ENCODE data around the gene SOX14. TPM values are rescaled to one million over a fixed set of nuclear protein-coding genes. Genes with fewer than 3 reads are reported as not detected.

SOX14 gene
- total RNA-seq, 1 experiment from 2014 or later = not detected

DNA sequence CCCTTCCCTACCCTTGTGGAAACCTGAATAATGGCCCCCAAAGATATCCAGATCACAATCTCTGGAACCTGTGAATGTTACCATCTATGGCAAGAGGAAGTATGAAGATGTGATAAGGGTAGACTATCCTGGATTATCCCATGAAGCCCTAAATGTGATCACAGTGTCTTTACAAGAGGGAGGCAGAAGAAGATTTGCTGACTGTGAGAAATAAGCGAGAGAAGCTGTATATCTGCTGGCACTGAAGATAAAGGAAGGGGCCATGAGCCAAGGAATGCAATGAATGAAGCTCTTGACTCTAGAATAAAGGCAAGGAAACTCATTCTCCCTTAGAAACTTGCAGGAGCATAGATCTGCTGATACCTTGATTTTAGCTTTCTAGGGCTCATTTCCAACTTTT, 39.1 kb downstream of the SOX14 start:
- Histone ChIP-seq H3K27ac (ENCODE audit: low read length) (no peak overlapping the region), H4K20me1 (ENCODE audit: insufficient read depth, low read depth, low read length) (no peaks in the 10 kb centered on the region), H3K79me2 (ENCODE audit: low read length) (no peaks in the 10 kb centered on the region), H3K27me3 (ENCODE audit: low read length) (0 out of 2 replicates have a peak, but pooled peaks cover 2% of the 10 kb centered on the region), H3K4me3 (ENCODE audit: low read length) (no peak overlapping the region), H3K9me3 (ENCODE audit: low read length) (no peaks in the 10 kb centered on the region), H2AFZ (ENCODE audit: low read length) (no peak overlapping the region), H3K9me2 (replicated peaks; ENCODE audit: insufficient read depth, low read length) (no peaks in the 10 kb centered on the region), H3K9ac (ENCODE audit: low read length) (no peak overlapping the region), H3K4me1 (ENCODE audit: low read length) (no peaks in the 10 kb centered on the region), H3K4me2 (ENCODE audit: low read depth, low read length, poor library complexity, severe bottlenecking) (no peak overlapping the region), H3K36me3 (ENCODE audit: insufficient read depth, low read length) (no peaks in the 10 kb centered on the region)
- no peak for DNase-seq

- Histone ChIP-seq H3K79me2 (ENCODE audit: low read length) (no peaks in the 10 kb centered on the region), H3K27ac (ENCODE audit: low read length) (no peak overlapping the region)
- DNase-seq = no peak
These were observed 43.9 kb downstream of the SOX14 start for GRCh38 chr3:137807998-137808397.

DNA sequence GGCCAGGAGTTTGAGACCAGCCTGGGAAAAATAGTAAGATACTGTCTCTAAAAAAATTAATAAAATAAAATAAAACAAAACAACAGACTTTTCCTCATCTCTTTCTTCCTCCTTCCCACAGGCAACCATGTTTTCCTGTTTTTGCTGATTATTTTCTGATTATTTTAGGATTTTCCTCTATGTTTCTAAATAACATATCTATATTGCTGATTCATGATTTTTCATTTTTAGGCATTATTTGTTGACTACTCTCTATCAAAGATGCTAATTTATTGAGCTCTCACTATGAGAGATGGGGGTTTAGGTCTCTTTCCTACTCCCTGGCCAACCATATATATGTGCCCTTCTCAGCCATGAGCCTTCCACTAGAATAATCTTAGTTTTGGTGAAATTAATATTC, 45.4 kb downstream of the SOX14 start:
- Histone ChIP-seq H3K4me1 (ENCODE audit: low read length) (no peaks in the 10 kb centered on the region), H3K4me2 (ENCODE audit: low read depth, low read length, poor library complexity, severe bottlenecking) (no peak overlapping the region), H2AFZ (ENCODE audit: low read length) (no peak overlapping the region), H3K36me3 (ENCODE audit: insufficient read depth, low read length) (no peaks in the 10 kb centered on the region), H3K9me2 (replicated peaks; ENCODE audit: insufficient read depth, low read length) (no peaks in the 10 kb centered on the region), H3K27ac (ENCODE audit: low read length) (no peak overlapping the region), H3K9ac (ENCODE audit: low read length) (no peak overlapping the region), H3K79me2 (ENCODE audit: low read length) (no peaks in the 10 kb centered on the region), H3K9me3 (ENCODE audit: low read length) (no peaks in the 10 kb centered on the region), H3K4me3 (ENCODE audit: low read length) (no peak overlapping the region), H4K20me1 (ENCODE audit: insufficient read depth, low read depth, low read length) (no peaks in the 10 kb centered on the region), H3K27me3 (ENCODE audit: low read length) (no peaks in the 10 kb centered on the region)
- no peak for DNase-seq

More at GRCh38 chr3:137807998-137808397, 43.9 kb downstream of the SOX14 start:
- Histone ChIP-seq H3K9me2 (replicated peaks; ENCODE audit: insufficient read depth, low read length) (no peaks in the 10 kb centered on the region), H3K27me3 (ENCODE audit: low read length) (no peaks in the 10 kb centered on the region), H3K4me2 (ENCODE audit: low read depth, low read length, poor library complexity, severe bottlenecking) (no peak overlapping the region), H3K9me3 (ENCODE audit: low read length) (no peaks in the 10 kb centered on the region), H2AFZ (ENCODE audit: low read length) (no peak overlapping the region), H3K9ac (ENCODE audit: low read length) (no peak overlapping the region), H3K4me1 (ENCODE audit: low read length) (no peaks in the 10 kb centered on the region), H3K36me3 (ENCODE audit: insufficient read depth, low read length) (no peaks in the 10 kb centered on the region), H3K4me3 (ENCODE audit: low read length) (no peak overlapping the region), H4K20me1 (ENCODE audit: insufficient read depth, low read depth, low read length) (no peaks in the 10 kb centered on the region)

GRCh38 chr3:137812023-137812422, 47.9 kb downstream of the SOX14 start:
- H4K20me1 ChIP-seq (ENCODE audit: insufficient read depth, low read depth, low read length) = no peaks in the 10 kb centered on the region
- no peak overlapping the region for H3K4me2 ChIP-seq (ENCODE audit: low read depth, low read length, poor library complexity, severe bottlenecking)
- no peaks in the 10 kb centered on the region for H3K9me3 ChIP-seq (ENCODE audit: low read length)
- DNase-seq = no peak
- H3K4me3 ChIP-seq (ENCODE audit: low read length) = no peak overlapping the region
- no peaks in the 10 kb centered on the region for H3K9me2 ChIP-seq (replicated peaks; ENCODE audit: insufficient read depth, low read length)
- no peaks in the 10 kb centered on the region for H3K4me1 ChIP-seq (ENCODE audit: low read length)
- no peak overlapping the region for H3K9ac ChIP-seq (ENCODE audit: low read length)
- no peak overlapping the region for H2AFZ ChIP-seq (ENCODE audit: low read length)
- H3K36me3 ChIP-seq (ENCODE audit: insufficient read depth, low read length) = no peaks in the 10 kb centered on the region
- no peaks in the 10 kb centered on the region for H3K79me2 ChIP-seq (ENCODE audit: low read length)
- no peak overlapping the region for H3K27ac ChIP-seq (ENCODE audit: low read length)
- H3K27me3 ChIP-seq (ENCODE audit: low read length) = no peaks in the 10 kb centered on the region

DNA sequence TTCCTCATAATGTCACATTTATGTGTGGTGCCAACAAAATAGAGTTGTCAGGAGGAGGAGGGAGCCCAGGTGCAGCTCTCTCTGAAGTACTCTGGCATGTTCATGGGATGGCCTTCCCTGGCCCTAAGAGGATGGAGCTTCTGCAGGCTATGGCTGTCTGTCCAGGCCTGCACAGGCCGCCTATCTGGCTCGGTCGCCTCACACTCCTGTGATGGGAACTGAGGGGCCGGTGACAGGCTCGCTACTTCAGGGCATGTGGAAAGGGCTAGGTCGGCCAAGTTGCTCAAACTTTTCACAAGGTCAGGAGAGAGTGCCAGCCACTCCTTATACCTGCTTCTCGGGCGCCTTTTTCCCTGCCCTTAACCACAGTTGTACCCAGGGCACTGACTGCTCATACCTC, 51.1 kb downstream of the SOX14 start:
- H3K27me3 ChIP-seq (ENCODE audit: low read length) = no peaks in the 10 kb centered on the region
- H3K79me2 ChIP-seq (ENCODE audit: low read length) = no peaks in the 10 kb centered on the region
- no peak for DNase-seq
- H3K9me2 ChIP-seq (replicated peaks; ENCODE audit: insufficient read depth, low read length) = no peaks in the 10 kb centered on the region
- H3K9ac ChIP-seq (ENCODE audit: low read length) = no peak overlapping the region
- no peak overlapping the region for H3K4me2 ChIP-seq (ENCODE audit: low read depth, low read length, poor library complexity, severe bottlenecking)
- H3K36me3 ChIP-seq (ENCODE audit: insufficient read depth, low read length) = no peaks in the 10 kb centered on the region
- no peak overlapping the region for H3K4me3 ChIP-seq (ENCODE audit: low read length)
- H2AFZ ChIP-seq (ENCODE audit: low read length) = no peak overlapping the region
- no peaks in the 10 kb centered on the region for H3K4me1 ChIP-seq (ENCODE audit: low read length)
- H3K27ac ChIP-seq (ENCODE audit: low read length) = no peak overlapping the region
- no peaks in the 10 kb centered on the region for H4K20me1 ChIP-seq (ENCODE audit: insufficient read depth, low read depth, low read length)
- no peaks in the 10 kb centered on the region for H3K9me3 ChIP-seq (ENCODE audit: low read length)

Other genes with a start within 250 kb of the SOX14 start
- not detected in 2 replicates for gene CLDN18, start 245.8 kb downstream of the SOX14 start, total RNA-seq (2014; rRNA removed; shearing (Covaris generic); ENCODE audit: low replicate concordance)

Measured in Karpas-422 (cell line).